SK-N-SH (cell line): ENCODE results near the gene FBN1. TPM values are rescaled to one million over a fixed set of nuclear protein-coding genes. Genes with fewer than 3 reads are reported as not detected.

ENCODE experiments used
- CTCF ChIA-PET: fragments of 300-600, 350-600 bp; formaldehyde crosslinking; extraction: SDS; loops from one replicate; lab custom pipeline; 2021; lab: Yijun Ruan, JAX
- POLR2A ChIA-PET: fragments of 350-600 bp; sonication (Branson Sonifier 250); formaldehyde crosslinking; extraction: SDS; loops from one replicate; lab custom pipeline; 2020; ENCODE audit warnings: antibody characterized with exemption, inconsistent platforms; lab: Yijun Ruan, JAX
- DNase-seq: peaks from one replicate; pipeline ENCODE4 v3.0.0; 2012
- H2AFZ ChIP-seq: fragments of 200-600 bp; sonication (generic); 2 replicates; pipeline ENCODE4 v1.8.1; 2016; ENCODE audit warnings: antibody characterized with exemption, mild to moderate bottlenecking, low read depth
- H3F3A ChIP-seq: fragments of 200-600 bp; sonication (generic); replicated peaks from 2 replicates; pipeline ENCODE3; 2016; ENCODE audit warnings: antibody characterized with exemption, mild to moderate bottlenecking; ENCODE audit not compliant: insufficient read depth
- H3K27ac ChIP-seq, 2 experiments: fragments of 200-500 bp in 1 of 2; fragments of 200-600 bp in 1 of 2; sonication (Bioruptor generic) in 1 of 2; sonication (generic), shearing (Covaris generic) in 1 of 2; 2 replicates each; pipeline versions ENCODE4 v1.5.1 to v1.6.1; 2014 to 2016; ENCODE audit warnings: low read depth in 2 of 2, inconsistent platforms in 1 of 2, low read length in 1 of 2, mild to moderate bottlenecking in 1 of 2, mixed read lengths in 1 of 2
- H3K27me3 ChIP-seq: fragments of 200-600 bp; sonication (generic), shearing (Covaris generic); 2 replicates; pipeline ENCODE4 v1.6.1; 2016; ENCODE audit warnings: mixed run types; ENCODE audit not compliant: insufficient read depth
- H3K36me3 ChIP-seq, 2 experiments: fragments of 200-500 bp in 1 of 2; fragments of 200-600 bp in 1 of 2; sonication (Bioruptor generic) in 1 of 2; sonication (generic) in 1 of 2; replicated peaks in 1 of 2; 2 replicates each; pipeline versions ENCODE3 to v1.5.1; 2014 to 2016; ENCODE audit warnings: low read length in 1 of 2, mild to moderate bottlenecking in 1 of 2; ENCODE audit not compliant: insufficient read depth in 2 of 2, control insufficient read depth in 1 of 2
- H3K4me1 ChIP-seq, 2 experiments: fragments of 200-500 bp in 1 of 2; fragments of 200-600 bp in 1 of 2; sonication (Bioruptor generic) in 1 of 2; sonication (generic), shearing (Covaris generic) in 1 of 2; 2 replicates each; pipeline versions ENCODE4 v1.5.1 to v1.6.1; 2014 to 2016; ENCODE audit warnings: low read depth in 1 of 2, low read length in 1 of 2, mixed run types in 1 of 2; ENCODE audit not compliant: insufficient read depth in 2 of 2, control insufficient read depth in 1 of 2
- H3K4me2 ChIP-seq: fragments of 200-600 bp; sonication (generic), shearing (Covaris generic); 2 replicates; pipeline ENCODE4 v1.6.1; 2017; ENCODE audit warnings: mixed run types
- H3K4me3 ChIP-seq, 2 experiments: fragments of 200-500 bp in 1 of 2; fragments of 200-600 bp in 1 of 2; sonication (Bioruptor generic) in 1 of 2; sonication (generic), shearing (Covaris generic) in 1 of 2; 2 replicates each; pipeline versions ENCODE4 v1.5.1 to v1.8.1; 2014 to 2016; ENCODE audit warnings: low read depth in 2 of 2, inconsistent platforms in 1 of 2, low read length in 1 of 2, mild to moderate bottlenecking in 1 of 2, mixed read lengths in 1 of 2, moderate library complexity in 1 of 2
- H3K79me2 ChIP-seq: fragments of 200-600 bp; sonication (generic); 2 replicates; pipeline ENCODE4 v1.8.1; 2017; ENCODE audit warnings: mild to moderate bottlenecking; ENCODE audit not compliant: insufficient read depth
- H3K9ac ChIP-seq: fragments of 200-600 bp; sonication (generic); 2 replicates; pipeline ENCODE4 v1.6.1; 2017; ENCODE audit warnings: mixed run types
- H3K9me2 ChIP-seq: fragments of 200-600 bp; sonication (generic); 2 replicates; pipeline ENCODE4 v1.6.1; 2017; ENCODE audit warnings: mixed run types
- H3K9me3 ChIP-seq: fragments of 200-600 bp; sonication (generic); 2 replicates; pipeline ENCODE4 v1.6.1; 2017; ENCODE audit warnings: mixed run types, mild to moderate bottlenecking, moderate library complexity
- H4K20me1 ChIP-seq: fragments of 200-600 bp; sonication (generic); 2 replicates; pipeline ENCODE4 v1.6.1; 2017; ENCODE audit warnings: mild to moderate bottlenecking, mixed run types; ENCODE audit not compliant: insufficient read depth
- CTCF ChIP-seq: fragments of 200-600 bp; sonication (generic); IDR thresholded peaks from 2 replicates; pipeline ENCODE4 v1.6.1; 2017; ENCODE audit warnings: antibody characterized with exemption, mild to moderate bottlenecking, moderate library complexity
- EZH2phosphoT487 ChIP-seq: fragments of 200-600 bp; sonication (generic); IDR thresholded peaks from 2 replicates; pipeline ENCODE4 v1.6.1; 2017; ENCODE audit warnings: low read depth, mixed run types, mild to moderate bottlenecking, antibody characterized with exemption, moderate library complexity, borderline replicate concordance
- IRF3 ChIP-seq: fragments of 150-350 bp; IDR thresholded peaks from 2 replicates; pipeline ENCODE4 v1.6.1; 2016; ENCODE audit warnings: mild to moderate bottlenecking, low read depth, low read length
- JUND ChIP-seq: IDR thresholded peaks from 2 replicates; pipeline ENCODE4 v1.4.0; 2012
- NRF1 ChIP-seq: IDR thresholded peaks from 2 replicates; pipeline ENCODE4 v1.6.1; 2012; ENCODE audit warnings: low read depth, mild to moderate bottlenecking, low read length
- POLR2AphosphoS5 ChIP-seq: IDR thresholded peaks from 2 replicates; pipeline ENCODE4 v1.6.1; 2012; ENCODE audit warnings: low read depth, low read length
- RAD21 ChIP-seq: IDR thresholded peaks from 2 replicates; pipeline ENCODE4 v1.6.1; 2012; ENCODE audit warnings: mild to moderate bottlenecking, low read length
- RCOR1 ChIP-seq: fragments of 150-350 bp; IDR thresholded peaks from 2 replicates; pipeline ENCODE4 v1.6.1; 2017; ENCODE audit warnings: antibody characterized with exemption, low read length
- SIN3A ChIP-seq: IDR thresholded peaks from 2 replicates; pipeline ENCODE4 v1.6.1; 2012; ENCODE audit warnings: low read depth, mild to moderate bottlenecking, low read length, moderate library complexity, borderline replicate concordance
- SMC3 ChIP-seq: IDR thresholded peaks from 2 replicates; pipeline ENCODE4 v1.6.1; 2012; ENCODE audit warnings: low read depth, low read length, improper control_type of control experiment
- TEAD4 ChIP-seq: IDR thresholded peaks from 2 replicates; pipeline ENCODE4 v1.4.0; 2012; ENCODE audit warnings: mild to moderate bottlenecking, borderline replicate concordance; ENCODE audit not compliant: insufficient read depth
- ZBTB33 ChIP-seq: IDR thresholded peaks from 2 replicates; pipeline ENCODE4 v1.4.0; 2012; ENCODE audit warnings: low read depth, borderline replicate concordance
- WGBS: methylation state at CpG from one replicate; pipeline ENCODE4 v1.1.6; 2017; ENCODE audit warnings: low lambda C conversion rate; 5-methylcytosine and 5-hydroxymethylcytosine counted together
- polyA plus RNA-seq, 3 experiments: library from polyadenylated mRNA; depleted of rRNA; stranded (reverse); fragments of >200 nt; gene quantifications; 2 replicates each; pipeline ENCODE4 v1.2.3, GENCODE V29; 2012

FBN1 gene
- polyA plus RNA-seq, 1 of the 3 experiments (the other 2 are of a cell fraction) = 248 TPM

GRCh38 chr15:48641416-48641815 is 4.1 kb downstream of the FBN1 start:
- POLR2A ChIA-PET = no interaction called here
- H3K9me2 ChIP-seq = no peaks in the 10 kb centered on the region
- H4K20me1 ChIP-seq = peaks cover 47% of the 10 kb centered on the region
- peaks cover 33 to 72% of the 10 kb centered on the region in 2 experiments for H3K36me3 ChIP-seq
- H3K27ac ChIP-seq = peak overlapping the region in 1 of 2 experiments; percentile 89; a peak in 1 of 4 replicates
- TF ChIP-seq CTCF = peak; percentile 57
- TF ChIP-seq ZBTB33 = no peak
- no peak for TF ChIP-seq POLR2AphosphoS5
- TF ChIP-seq SMC3 = peak; percentile 56; the same call in 1 of the 2 replicates
- TF ChIP-seq RCOR1 = no peak
- peak; percentile 83 for TF ChIP-seq RAD21
- TF ChIP-seq, all 33 proteins: peak for 3
- Histone ChIP-seq H3K4me3 (peak overlapping the region; percentile 75 to 96; a peak in 3 of 4 replicates), H3K79me2 (peaks cover 98% of the 10 kb centered on the region), H3K4me1 (peaks cover 16 to 21% of the 10 kb centered on the region in 2 experiments), H3F3A (peaks cover 44% of the 10 kb centered on the region), H2AFZ (no peak overlapping the region), H3K9ac (peak overlapping the region; percentile 94; the same call in 1 of the 2 replicates), H3K27me3 (no peaks in the 10 kb centered on the region), H3K4me2 (peak overlapping the region; percentile 82), H3K9me3 (no peaks in the 10 kb centered on the region)
- CTCF ChIA-PET = interaction anchor here (1.1 to 2.6 kb wide), 3 partner anchors 160 to 289 kb away, joined by 3 to 17 read pairs (median 5); no protein-coding TSS in a partner anchor
- DNase-seq = peak; percentile 42
- WGBS = 50% methylated on average over 3 of the region's 3 CpGs

GRCh38 chr15:48638963-48639362 is 6.5 kb downstream of the FBN1 start:
- WGBS = 81% methylated on average over 2 of the region's 2 CpGs
- H3K9ac ChIP-seq = no peak overlapping the region
- no peak overlapping the region for H3K4me3 ChIP-seq
- H3K27ac ChIP-seq = peak overlapping the region; percentile 16 to 89; a peak in 3 of 4 replicates
- POLR2A ChIA-PET = no interaction called here
- CTCF ChIA-PET = interaction anchor here (0.8 to 2.6 kb wide), 4 partner anchors 18 to 507 kb away, joined by 3 to 17 read pairs (median 4); no protein-coding TSS in a partner anchor
- H3K4me1 ChIP-seq = peaks cover 7 to 32% of the 10 kb centered on the region in 2 experiments
- H3K36me3 ChIP-seq = peaks cover 33 to 70% of the 10 kb centered on the region in 2 experiments
- peaks cover 54% of the 10 kb centered on the region for H4K20me1 ChIP-seq
- peaks cover 100% of the 10 kb centered on the region for H3K79me2 ChIP-seq
- DNase-seq = no peak
- TF ChIP-seq CTCF (no peak), IRF3 (no peak), TEAD4 (no peak), EZH2phosphoT487 (no peak), POLR2AphosphoS5 (no peak), SIN3A (no peak), NRF1 (no peak), RAD21 (no peak), JUND (no peak)
- H3K4me2 ChIP-seq = peak overlapping the region; percentile 25; the same call in 1 of the 2 replicates
- no peaks in the 10 kb centered on the region for H3K9me3 ChIP-seq
- no peak overlapping the region for H2AFZ ChIP-seq
- H3K9me2 ChIP-seq = no peaks in the 10 kb centered on the region
- no peaks in the 10 kb centered on the region for H3K27me3 ChIP-seq
- H3F3A ChIP-seq = peaks cover 63% of the 10 kb centered on the region
